GM10266 (cell line): ENCODE results near the gene GXYLT2.

Source experiments
- DNase-seq: peaks from one replicate; pipeline ENCODE4 v3.0.0; 2012; ENCODE audit errors: extremely low spot score
- TF ChIP-seq, protein P1 (sequence below): IDR thresholded peaks from 2 replicates; pipeline ENCODE4 v1.5.1; 2012; ENCODE audit warnings: mild to moderate bottlenecking, low read depth; ENCODE audit not compliant: control insufficient read depth, insufficient read depth; ENCODE audit errors: missing control alignments

GXYLT2 gene

DNA sequence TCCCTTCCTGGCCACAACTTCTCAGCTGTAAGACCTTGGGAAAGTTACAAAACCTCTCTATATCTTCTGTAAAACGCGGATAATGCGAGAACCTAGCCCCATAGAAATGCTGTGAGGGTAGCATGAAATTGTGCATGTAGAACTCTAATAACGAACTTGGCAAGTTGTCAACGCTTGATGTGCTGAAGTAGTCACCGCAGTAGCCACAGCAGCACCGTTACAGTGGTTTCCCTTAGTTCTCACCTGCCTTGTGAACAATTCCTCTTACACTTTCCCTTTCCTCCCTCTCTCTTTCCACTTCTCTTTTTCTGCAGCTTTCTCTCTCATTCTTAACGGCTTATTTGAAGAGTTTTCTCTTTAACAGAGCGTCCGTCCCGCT lies 39.2 kb upstream of the GXYLT2 start:
- peak; percentile 28 for DNase-seq
- TF ChIP-seq, protein P1, sequence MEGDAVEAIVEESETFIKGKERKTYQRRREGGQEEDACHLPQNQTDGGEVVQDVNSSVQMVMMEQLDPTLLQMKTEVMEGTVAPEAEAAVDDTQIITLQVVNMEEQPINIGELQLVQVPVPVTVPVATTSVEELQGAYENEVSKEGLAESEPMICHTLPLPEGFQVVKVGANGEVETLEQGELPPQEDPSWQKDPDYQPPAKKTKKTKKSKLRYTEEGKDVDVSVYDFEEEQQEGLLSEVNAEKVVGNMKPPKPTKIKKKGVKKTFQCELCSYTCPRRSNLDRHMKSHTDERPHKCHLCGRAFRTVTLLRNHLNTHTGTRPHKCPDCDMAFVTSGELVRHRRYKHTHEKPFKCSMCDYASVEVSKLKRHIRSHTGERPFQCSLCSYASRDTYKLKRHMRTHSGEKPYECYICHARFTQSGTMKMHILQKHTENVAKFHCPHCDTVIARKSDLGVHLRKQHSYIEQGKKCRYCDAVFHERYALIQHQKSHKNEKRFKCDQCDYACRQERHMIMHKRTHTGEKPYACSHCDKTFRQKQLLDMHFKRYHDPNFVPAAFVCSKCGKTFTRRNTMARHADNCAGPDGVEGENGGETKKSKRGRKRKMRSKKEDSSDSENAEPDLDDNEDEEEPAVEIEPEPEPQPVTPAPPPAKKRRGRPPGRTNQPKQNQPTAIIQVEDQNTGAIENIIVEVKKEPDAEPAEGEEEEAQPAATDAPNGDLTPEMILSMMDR: no peak

DNA sequence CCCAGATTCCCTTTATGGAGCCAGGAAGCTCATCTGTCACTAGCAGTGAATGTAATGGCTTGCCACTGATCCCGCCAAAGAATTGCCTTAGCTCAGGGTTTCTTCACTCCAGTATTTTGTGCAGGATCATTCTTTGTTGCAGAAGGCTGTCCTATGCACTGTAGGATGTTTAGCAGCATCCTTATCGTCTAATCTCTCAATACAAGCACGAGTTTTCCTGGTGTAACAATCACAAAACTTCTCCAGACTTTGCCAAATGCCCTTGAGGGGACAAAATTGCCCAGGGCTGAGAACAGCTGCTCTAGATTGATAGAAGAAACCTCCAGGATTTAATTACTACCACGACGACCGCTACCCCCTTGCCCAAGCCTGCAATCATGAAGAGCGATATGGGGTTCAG lies 32.8 kb upstream of the GXYLT2 start:
- TF ChIP-seq, protein P1: no peak
- DNase-seq: no peak

- TF ChIP-seq, protein P1: no peak
These were observed 27.8 kb upstream of the GXYLT2 start for GRCh38 chr3:72860053-72860452.

DNA sequence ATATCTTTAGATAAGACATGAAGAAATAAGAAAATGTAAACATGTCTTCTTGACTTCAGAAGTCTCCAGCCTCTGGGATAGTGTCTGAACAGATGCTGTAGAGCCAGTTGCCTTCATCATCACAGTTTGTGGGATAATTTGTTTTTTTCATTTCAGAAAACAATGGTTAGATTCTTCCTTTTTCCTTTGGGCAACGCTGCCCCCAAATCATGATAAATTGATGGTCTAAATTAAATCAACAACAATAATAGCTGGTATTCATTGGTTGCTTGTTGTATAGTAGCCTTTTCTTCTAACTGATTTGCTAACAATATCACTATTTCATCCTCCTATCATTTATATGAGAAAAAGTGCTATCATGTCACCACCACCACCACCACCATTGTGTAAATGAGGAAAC lies 27.0 kb upstream of the GXYLT2 start:
- no peak for DNase-seq
- TF ChIP-seq, protein P1: no peak

More at GRCh38 chr3:72860053-72860452, 27.8 kb upstream of the GXYLT2 start:
- no peak for DNase-seq

DNA sequence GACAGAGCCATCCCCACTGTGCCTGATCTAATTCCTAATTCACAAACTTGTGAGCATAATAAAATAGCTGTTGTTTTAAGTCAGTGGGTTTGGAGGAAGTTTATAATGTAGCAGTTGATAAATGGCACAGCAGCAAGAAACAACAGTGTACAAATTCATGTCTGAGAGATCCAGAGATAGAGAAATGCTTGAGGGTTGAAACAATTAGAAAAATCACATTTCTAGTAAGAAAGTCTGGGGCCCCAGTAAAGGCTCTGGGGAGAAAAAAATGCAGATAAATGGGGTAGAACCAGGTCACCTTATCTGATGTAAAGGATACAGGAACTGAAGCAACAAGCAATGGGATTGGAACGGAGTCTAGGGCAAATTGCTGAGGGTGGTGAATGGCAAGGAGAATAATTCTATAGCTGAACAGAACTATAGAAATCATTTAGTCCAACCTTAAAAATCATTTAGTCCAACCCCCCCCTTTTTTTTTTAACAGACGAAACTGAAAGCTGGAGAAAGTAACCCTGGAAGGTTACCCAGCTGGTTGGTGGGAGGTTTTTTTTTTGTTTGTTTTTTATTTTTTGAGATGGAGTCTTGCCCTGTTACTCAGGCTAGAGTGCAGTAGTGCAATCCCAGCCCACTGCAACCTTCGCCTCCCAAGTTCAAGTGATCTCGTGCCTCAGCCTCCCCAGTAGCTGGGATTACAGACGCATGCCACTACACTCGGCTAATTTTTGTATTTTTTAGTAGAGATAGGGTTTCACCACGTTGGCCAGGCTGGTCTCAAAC lies 25.3 kb upstream of the GXYLT2 start:
- TF ChIP-seq, protein P1: no peak
- DNase-seq: no peak

GRCh38 chr3:72872183-72872582 lies 15.7 kb upstream of the GXYLT2 start:
- DNase-seq: no peak
- TF ChIP-seq, protein P1: no peak

GRCh38 chr3:72887343-72887704 lies 522 bp upstream of the GXYLT2 start:
- DNase-seq: no peak
- TF ChIP-seq, protein P1: no peak
